GM21786 (cell line): ENCODE measurements around the gene METTL25B.
"Not testable (repeated sequence)": the region's sequence is repeated elsewhere in the genome, so short reads cannot be mapped to it uniquely, and the experiment has no call there.

ENCODE experiments used
- ATAC-seq: cut with Tn5 transposase; IDR thresholded peaks from one replicate; pipeline ENCODE4 v1.9.1; 2021; ENCODE audit not compliant: unreplicated experiment

The METTL25B gene

DNA sequence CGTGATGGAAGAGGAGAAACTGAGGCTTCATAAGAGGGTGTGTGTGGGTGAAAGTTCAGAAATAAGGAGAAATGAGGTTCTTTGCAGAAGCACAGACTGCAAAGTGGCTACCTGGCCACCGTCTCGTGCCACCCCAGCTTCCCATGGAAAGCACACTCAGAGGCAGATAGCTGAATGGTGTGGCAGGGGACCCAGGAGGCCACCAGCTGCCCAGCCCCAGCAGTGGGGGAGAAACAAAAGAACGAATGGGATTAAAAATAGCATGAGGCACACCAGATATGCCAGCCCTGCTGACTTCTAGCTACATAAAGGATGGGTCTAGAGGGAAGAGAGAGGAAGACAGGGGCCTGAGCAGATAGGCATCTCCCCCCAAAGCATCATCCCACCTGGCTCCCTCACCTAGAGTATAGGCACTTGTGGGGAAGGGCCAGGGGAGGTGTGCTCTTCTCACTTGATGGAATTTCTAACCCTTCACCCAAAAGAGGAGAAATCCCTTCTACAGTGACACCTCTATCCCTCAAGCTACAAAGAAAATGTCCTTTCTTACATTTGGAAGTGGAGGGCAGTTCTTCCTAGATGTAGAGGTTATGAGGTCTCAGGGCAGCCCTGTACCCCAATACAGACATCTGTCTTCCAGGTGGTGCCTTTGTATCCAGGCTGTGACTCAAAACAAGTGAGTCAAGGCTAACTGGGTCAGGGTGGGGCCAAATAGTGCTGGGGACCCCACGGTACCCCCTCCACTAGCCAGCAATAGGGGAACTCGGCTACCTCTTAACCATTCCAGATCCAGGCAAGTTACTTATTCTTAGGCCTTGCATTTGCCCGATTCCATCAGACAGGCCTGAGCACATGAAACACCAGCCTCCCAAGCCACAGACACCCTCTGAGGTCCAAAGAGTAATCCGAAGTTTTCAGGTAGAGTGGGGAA lies 19.7 kb downstream of the METTL25B start:
- ATAC-seq = no peak

GRCh38 chr1:156748670-156749418 lies 20.6 kb downstream of the METTL25B start:
- ATAC-seq = no peak

DNA sequence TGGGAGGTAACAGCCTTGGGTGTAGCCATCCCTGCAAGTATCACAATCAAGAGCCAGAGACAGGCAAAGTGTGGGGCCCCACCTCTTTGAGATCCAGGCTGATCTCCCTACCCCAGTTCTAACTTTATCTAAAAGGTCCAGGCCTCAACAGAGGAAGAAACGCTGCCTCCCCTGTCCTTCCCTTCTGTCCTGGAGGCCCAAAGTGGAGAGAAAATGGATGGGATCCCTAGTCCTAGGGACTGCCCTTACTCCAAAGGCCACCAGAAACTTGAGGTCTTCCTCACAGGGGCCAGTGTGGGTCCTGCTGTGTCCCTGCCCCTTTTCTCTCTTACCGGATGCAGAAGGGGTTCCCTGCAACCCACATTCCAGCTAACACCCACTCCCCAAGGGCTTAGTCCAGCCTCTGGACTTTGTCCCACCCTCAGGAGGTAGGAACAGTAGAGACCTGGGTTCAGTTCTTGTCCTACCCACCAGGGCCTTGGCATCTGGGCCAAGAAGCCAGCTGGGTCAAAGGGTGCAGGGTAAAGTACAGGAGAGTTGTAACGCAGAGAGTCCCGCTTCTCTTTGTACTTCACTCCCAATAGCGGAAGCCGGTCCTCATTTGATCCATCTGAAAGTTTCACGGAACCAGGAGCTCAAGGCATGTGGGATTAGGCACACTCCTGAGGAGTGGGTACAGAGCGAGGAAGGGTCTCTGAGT lies 21.3 kb downstream of the METTL25B start:
- ATAC-seq = no peak

GRCh38 chr1:156750191-156750672 lies 22.0 kb downstream of the METTL25B start:
- ATAC-seq = no peak

DNA sequence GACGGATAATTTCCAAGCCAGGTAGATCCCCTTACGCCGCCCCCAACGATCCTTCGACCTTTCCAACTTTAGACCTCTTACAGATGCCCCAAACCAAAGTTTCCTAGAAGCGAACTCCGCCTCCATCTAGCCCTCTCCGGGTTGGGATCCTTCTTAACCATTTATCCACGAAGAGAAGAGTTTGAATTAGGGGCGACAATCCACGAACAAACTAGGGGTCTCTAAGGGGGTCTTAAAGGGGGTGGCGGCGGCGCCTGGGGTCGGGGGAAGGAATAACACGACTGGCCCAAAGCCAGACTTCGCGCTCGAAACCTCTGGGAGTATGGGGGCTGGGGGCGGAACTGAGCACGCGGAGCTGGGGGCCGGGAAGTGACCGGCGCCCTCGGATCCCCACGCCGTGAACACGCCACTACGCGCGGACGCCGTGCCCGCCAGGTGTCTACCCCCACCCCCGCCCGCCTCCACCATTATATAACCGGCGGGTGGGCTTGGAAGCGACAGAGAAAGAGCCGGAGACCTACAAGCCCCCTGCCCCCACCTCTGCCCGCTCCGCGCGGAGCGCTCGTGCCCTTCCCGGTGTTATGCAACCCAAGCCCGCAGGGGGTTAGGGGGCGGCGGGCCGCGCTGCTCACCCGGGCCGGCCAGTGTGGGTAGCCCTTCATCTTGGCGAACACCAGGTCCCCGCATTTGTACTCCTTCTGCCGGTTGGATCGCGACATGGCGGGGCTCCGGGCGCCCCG lies 22.6 kb downstream of the METTL25B start:
- ATAC-seq = no peak

DNA sequence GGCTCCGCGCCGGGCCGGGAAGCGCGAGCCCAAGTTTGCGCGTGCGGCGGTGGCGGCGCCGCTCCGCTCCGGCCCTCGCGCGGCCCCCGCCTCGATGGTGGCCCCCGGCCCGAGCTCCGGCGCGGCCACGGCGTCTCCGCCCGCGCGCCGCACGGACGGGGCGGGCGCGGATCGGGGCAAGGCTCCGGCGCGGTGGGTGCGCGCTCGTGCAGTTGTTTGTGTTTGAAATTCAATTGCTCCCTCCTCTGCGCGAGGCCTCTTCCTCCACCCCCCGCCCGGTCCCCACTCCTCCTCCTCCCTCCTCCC lies 23.1 kb downstream of the METTL25B start, which contains the start of gene HDGF:
TSS of gene HDGF (minus strand) at position 225 of the 306 bp plus-strand sequence. CDS start 246 bp downstream, outside the sequence.
- ATAC-seq = no peak

GRCh38 chr1:156751757-156752481 lies 23.6 kb downstream of the METTL25B start:
- ATAC-seq = peak; percentile 60

DNA sequence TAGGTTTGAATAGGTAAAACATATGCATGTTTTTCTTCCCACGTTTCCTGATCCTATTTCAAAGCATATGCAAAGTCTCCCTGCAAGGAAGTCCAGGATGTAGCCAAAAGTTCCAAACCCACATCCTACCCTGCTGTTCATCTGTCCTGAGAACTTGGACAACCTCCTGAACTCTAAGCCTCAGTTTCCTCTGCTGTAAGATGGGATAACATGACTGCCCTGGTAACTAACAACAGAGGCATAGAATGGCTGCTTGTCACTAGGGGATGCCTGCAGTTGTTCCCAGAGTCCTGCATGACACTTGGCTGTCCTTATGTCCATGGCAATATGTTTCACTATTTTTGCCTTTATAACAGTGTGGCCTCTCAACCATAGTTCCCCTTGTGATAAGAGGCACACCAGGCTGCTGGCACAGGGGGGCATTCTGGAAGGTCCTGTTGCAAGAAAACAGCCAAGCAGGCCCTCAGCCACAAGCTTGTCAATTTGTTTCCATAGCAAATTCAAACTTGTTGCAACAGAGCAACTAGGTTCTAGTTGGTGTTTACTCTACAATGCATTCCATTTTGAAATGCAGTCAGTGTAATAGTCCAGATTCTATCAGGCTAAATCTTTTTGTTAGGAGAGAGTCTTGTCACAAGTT lies 24.7 kb downstream of the METTL25B start:
- ATAC-seq = no peak

DNA sequence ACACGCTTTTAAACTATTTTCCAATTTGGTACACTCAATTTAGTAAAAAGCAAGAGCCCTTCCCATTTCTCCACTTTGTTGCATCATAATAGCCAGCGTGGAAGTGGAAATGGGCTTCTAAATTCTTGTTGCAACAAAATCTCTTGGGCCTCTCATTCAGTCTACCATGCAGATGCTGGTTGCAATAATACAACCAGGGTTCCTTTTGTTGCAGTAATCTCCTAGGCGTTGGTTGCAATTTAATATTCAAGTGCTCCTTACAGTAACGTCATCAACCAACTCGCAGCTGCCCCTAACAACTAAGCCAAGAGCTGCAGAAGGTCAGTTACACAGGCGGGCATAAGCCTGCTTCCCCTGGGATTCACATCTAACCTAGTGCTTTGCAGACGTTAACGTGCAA lies 25.9 kb downstream of the METTL25B start:
- ATAC-seq = no peak

DNA sequence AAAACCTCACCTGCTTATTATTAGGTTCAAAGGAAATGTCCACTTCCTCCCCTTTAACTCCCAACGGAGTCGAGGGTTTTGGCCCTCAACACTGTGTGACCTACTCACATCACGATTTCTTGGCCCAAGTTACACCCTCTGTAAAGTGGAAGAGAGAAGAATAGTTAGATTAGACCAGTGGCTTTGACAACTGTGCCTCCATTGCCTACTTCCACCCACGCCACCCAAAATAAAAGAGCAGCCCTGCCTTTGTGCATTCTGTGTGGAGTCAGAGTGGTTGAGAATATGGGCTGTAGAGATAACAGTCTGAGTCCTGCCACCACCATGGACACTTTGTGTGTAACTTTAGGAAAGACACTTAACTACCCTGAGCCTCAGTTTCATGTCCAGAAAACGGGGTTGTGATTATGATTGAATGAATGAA lies 27.3 kb downstream of the METTL25B start:
- ATAC-seq = no peak

- no peak for ATAC-seq
These were observed 28.1 kb downstream of the METTL25B start for GRCh38 chr1:156756355-156756754.

- not testable (repeated sequence) for ATAC-seq
These were observed 29.4 kb downstream of the METTL25B start for GRCh38 chr1:156757572-156758253.

GRCh38 chr1:156760092-156760795 lies 32.0 kb downstream of the METTL25B start:
- ATAC-seq = no peak

DNA sequence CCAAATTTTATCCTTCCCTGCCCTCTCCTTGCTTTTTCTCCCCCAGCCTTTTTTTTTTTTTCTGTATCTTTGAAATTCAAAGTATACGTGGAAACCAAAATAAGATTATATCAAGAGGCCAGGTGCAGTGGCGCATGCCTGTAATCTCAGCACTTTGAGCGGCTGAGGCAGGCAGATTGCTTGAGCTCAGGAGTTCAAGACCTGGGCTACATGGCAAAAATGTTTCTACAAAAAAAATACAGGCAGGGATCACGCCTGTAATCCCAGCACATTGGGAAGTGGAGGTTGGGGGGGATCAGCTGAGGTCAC lies 32.5 kb downstream of the METTL25B start:
- no peak for ATAC-seq

DNA sequence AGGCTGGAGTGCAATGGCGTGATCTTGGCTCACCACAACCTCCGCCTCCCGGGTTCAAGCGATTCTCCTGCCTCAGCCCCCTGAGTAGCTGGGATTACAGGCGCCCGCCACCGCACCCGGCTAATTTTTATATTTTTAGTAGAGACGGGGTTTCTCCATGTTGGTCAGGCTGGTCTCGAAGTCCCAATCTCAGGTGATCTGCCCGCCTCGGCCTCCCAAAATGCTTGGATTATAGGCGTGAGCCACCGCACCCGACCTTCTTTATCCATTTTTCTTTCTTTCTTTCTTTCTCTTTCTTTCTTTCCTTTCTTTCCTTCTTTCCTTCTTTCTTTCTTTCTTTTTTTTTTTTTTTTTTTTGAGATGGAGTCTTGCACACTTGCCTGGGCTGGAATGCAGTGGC lies 36.9 kb downstream of the METTL25B start:
- not testable (repeated sequence) for ATAC-seq

DNA sequence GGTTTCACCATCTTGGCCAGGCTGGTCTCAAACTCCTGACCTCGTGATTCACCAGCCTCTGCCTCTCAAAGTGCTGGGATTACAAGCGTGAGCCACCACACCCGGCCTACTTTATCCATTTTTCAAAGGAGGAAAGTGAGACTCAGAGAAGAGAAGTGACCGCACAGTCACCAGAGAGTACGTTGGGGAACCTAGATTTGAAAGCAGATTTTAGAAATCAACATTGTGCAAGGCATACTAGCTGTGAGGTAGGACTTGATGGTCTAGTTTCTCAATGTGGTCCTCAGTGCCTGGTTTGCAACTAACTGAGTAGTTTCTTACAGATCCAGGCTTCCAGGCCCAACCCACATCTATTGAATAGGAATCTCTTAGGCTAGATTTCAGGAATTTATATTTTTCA lies 37.4 kb downstream of the METTL25B start:
- no peak for ATAC-seq

DNA sequence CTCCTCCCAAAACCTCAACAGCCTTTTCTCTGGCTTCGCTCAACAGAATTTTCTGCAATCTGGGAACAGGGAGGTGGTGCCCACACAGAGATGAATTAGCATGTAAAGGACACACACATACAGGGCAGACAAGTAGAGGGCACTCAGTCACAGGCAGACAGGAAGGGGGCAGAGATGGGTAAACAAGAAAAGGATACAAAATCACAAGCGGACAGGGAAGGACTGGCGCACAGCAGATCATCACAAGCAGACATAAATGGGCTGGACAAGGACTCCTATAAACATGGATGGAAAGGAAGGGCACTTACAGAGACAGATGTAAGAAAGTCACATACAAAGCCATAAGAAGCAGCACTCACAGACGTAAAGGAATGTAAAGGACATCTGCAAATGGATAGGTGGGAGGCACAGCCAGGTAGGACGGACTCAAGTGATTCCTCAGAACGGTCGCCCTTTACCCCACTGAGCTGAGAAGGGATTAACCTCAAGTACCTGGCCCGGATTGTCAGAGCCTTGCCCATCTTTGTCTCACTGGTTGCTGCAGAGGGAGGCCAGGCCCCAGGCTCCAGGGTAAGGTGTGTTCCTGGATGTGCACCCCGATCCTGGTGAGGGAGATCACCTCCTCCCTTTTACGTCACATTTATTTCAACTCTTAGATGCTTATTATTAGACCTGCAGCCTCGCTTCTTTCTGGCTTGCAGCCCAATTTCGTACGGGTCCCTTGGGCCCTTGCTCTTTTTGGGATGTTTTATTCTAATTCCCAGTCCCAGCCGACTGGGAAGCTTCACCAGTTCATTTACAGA lies 38.2 kb downstream of the METTL25B start:
- peak; percentile 1 for ATAC-seq
